HG02938 (cell line): ENCODE measurements around the gene CSNK1G1.
A peak's percentile ranks its signal among the peaks of the same experiment; 100 is the strongest.
"Not testable (repeated sequence)": the region's sequence is repeated elsewhere in the genome, so short reads cannot be mapped to it uniquely, and the experiment has no call there.

Experiments
- ATAC-seq: cut with Tn5 transposase; IDR thresholded peaks from one replicate; pipeline ENCODE4 v1.9.1; 2021; ENCODE audit warnings: mild to moderate bottlenecking, moderate library complexity; ENCODE audit not compliant: unreplicated experiment

Gene CSNK1G1

DNA sequence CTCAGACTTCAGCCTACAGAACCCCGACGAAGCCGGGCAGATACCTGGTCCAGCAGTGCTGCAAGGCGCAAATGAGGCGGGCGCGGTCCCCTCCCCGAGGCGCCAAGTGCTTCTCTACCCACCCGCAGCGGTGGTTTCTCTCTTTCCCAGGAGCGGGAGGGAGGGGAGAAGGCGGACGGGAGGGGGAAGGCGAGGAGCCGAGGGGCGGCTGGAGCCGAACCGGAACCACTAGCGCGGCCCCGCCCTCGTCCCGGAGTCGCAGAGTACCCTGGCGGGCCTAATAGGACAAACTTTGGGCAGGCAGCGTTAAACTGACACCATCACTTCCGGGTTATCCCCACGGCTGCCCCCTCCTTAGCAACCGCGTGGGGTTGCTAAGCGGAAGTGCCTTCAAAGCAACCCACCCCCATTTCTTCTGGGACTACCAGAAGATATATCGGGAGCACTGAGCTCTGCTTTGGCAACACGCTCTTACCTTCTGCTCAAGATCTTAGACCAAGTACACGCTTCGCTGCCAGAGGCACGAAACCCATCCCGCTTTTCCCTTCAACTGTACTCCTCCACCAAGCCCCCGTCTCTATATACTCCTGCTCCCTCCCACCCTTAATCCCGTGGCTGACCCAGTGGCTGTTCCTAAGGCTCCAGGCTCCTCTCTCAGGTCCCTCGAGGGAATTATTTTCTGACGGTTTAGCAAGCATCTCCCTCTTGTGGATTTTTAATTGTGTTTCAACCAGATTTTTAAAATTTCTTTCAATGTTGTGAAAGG lies at the start of gene CSNK1G1:
CSNK1G1 (minus strand) TSS at position 230 of the 766 bp plus-strand sequence. CDS start 55,674 bp downstream, outside the sequence.
- ATAC-seq = peak; percentile 96

DNA sequence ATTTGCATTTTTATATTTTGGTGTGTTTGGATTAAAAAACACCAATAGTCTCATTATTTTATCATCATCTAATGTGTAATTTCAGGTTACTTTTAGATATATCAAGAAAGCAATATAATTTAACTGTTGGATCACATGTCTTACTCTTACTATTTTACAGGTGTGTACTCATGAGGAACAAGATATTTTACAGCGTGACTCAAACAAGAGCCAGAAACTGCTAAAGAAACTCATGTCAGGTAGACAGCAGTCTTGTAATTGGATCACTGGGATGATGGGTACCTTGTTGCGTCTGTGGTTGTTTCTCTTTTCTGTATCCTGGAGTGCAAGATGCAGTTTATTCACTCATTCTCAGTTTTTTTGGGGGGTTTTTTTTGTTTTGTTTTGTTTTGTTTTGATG lies 44.6 kb upstream of the CSNK1G1 start:
- ATAC-seq = no peak

DNA sequence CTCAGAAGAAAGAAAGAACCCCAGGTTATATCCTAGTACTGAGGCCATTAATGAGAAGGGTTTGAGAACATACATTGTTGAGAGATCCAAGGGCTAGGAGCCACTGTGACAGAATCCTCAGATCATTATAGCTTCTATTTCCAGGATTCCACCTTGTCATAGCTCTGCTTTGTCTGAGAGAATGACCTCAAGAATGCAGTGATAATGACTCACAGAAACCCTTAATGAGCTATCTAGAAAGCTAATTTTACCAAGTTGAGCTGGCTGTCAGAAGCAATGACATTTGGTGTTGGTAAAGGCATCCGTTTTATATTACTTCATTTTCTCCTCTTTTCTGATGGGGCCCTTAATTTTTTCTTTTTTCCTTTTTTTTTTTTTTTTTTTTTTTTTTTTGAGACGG lies 42.6 kb upstream of the CSNK1G1 start:
- ATAC-seq = no peak

DNA sequence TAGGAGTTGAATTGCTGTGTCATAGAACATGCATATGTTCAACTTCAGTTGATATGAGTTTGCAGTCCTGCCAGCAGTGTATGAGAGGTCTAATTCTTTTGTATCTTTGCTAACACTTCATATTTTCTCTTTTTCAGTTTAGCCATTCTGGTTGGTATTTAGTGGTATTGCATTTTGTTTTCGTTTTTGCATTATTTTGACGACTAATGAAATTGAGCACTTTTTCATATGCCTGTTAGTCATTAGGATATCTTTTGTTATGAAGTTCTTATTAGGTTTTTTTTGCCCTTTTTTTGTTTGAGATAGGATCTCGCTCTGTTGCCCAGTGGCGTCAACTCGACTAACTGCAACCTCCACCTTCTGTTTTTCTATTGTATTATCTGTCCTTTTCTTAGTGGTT lies 40.8 kb upstream of the CSNK1G1 start:
- no peak for ATAC-seq

DNA sequence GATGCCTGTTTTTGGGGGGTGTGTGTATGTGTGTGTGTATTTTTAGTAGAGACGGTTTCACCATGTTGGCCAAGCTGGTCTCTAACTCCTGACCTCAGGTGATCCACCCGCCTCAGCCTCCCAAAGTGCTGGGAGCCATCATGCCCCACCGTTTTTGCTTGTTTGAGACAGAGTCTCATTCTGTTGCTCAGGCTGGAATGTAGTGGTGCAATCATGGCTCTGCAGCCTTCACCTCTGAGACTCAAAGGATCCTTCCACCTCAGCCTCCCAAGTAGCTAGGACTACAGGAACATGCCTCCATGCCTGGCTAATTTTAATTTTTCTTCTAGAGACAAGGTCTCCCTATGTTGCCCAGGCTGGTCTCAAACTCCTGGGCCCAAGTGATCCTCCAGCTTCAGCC lies 36.5 kb upstream of the CSNK1G1 start:
- not testable (repeated sequence) for ATAC-seq

DNA sequence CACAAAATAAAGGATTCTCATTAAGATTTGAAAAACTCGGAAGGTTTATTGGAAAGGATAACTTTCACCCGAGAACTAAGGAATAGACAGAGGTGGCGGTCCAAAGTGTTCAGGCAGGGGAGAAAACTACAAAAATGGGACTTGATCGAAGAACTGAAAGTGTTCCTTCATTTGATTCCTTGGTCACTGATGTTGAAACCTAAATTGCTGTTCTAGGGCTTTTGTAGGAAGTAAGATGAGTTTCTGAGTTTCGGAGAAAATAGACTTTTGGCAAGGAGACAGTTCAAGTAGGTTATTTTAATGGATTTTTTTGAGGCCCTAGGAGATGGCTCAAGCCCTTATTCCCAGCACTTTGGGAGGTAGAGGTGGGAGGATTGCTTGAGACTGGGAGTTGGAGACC lies 33.1 kb upstream of the CSNK1G1 start:
- no peak for ATAC-seq

DNA sequence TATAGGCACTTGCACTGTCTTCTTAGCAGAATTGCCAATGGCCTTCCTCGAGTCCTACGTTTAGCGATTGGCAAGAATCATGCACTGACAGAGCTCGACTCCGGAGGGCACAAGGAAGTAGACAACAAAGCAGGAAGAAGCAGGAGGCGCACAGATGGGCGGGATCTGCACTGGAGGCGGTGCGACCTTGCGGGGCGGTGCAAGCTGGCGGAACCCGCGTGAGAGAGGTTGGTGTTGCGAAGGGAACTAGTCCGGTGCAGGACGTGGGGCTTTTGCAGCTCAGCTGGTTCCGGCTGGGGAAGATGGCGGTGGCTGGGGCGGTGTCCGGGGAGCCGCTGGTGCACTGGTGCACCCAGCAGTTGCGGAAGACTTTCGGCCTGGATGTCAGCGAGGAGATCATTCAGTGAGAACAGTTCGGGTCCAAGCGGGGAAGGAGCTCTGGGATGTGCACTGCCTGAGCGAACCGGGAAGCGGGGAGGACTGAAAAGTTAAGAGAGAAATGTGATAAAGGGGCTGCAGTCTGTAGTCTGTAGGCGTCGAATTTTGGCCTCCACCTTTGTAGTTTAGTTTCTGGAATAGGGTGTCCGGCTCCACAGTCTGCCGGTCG lies 31.7 kb upstream of the CSNK1G1 start, which contains the start of gene TRIP4:
TRIP4 (plus strand) TSS at position 275 of the 607 bp plus-strand sequence; CDS start at position 303, 28 bp downstream.
- peak; percentile 95 for ATAC-seq

DNA sequence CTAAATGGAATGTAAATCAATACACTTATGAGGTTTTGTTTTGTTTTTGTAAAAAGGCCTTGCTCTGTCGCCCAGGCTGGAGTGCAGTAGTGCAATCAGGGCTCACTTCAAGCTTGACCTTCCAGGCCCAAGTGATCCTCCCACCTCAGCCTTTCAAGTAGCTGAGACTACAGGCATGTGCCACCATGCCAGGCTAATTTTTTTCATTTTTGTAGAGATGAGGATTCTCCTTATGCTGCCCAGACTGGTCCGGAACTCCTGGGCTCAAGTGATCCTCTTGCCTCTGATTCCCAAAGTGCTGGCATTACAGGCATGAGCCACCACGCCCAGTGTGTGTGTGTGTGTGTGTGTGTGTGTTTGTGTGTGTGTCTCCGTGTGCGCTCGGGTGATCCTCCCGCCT lies 30.3 kb upstream of the CSNK1G1 start:
- ATAC-seq = no peak

DNA sequence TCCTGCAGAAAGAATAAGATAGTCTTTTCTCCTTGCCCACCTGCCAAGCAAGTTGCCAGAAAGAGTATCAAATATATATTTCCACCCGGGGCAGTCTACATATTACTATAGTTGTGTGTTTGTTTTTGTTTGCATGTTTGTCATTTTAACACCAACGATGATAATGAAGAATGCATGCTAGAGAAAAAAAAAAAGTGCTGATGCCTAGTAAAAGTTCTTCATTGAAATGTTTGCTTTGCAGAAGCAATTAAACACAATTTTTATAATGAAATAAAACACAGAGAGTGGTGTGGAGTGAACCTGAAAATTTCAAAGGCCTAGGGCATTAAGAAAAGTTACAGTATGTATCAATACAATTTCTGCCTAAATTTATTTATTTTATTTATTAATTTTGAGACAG lies 27.8 kb upstream of the CSNK1G1 start:
- ATAC-seq = no peak

DNA sequence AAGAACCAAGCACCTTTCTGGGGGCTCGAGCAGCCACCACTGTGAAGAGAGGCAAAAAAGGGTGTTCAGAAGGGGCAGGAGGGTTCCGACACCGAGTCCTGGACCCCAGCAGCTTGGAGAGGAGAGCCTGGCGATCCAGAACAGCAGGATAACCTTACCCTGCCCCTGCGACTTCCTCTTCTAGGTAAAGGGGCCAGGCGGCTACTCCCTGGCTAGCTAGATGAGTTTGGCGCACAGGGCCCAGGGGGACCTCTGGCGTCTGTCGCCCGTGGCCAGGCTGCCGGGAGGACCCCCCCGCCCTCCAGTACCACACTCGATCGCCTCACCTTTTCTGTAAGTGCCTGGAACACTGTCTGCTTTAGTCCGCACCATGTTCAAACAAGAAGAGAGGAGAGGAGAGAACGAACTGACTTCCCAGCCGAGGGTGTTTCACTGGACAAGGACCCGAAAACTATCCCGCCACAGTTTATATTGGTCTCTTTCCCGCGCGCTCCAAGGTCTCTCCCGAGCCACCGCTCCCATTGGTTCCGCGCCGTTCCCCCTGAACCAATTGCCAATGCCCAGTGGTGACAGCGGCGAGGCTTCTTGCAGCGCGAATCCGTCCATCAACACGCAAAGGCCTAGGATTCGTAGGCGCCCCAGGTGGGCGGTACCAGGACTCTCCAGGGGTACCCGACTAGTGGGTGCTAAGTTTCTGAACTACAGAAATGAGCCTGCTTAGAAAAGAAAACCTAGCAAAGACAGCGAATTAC lies 25.2 kb upstream of the CSNK1G1 start, which contains the start of gene PCLAF:
PCLAF (minus strand) TSS at position 442 of the 752 bp plus-strand sequence; CDS start at position 372, 70 bp downstream.
- ATAC-seq = peak; percentile 95

DNA sequence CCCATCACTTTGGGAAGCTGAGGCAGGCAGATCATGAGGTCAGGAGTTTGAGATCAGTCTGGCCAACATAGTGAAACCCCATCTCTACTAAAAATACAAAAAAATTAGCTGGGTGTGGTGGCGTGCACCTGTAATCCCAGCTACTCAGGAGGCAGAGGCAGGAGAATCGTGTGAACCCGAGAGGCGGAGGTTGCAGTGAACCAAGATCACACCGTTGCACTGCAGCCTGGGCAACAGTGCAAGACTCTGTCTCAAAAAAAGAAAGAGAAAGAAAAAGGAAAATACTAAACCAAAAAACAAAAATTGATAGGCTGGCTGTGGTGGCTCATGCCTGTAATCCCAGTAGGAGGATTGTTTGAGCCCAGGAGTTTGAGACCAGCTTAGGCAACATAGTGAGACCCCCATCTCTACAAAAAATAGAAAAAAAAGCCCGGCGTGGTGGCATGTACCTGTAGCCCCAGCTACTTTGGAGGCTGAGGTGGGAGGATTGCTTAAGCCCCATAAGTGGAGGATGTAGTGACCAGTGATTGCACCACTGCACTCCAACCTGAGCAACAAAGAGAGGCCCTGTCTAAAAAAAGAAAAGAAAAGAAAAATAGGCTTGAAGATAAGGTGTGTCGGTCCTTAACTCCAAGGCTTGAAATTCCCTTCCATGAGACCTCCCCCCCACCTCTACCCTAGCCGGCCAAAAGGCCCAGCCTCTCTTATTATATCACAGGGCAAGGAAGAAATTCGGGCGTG lies 24.3 kb upstream of the CSNK1G1 start:
- not testable (repeated sequence) for ATAC-seq

DNA sequence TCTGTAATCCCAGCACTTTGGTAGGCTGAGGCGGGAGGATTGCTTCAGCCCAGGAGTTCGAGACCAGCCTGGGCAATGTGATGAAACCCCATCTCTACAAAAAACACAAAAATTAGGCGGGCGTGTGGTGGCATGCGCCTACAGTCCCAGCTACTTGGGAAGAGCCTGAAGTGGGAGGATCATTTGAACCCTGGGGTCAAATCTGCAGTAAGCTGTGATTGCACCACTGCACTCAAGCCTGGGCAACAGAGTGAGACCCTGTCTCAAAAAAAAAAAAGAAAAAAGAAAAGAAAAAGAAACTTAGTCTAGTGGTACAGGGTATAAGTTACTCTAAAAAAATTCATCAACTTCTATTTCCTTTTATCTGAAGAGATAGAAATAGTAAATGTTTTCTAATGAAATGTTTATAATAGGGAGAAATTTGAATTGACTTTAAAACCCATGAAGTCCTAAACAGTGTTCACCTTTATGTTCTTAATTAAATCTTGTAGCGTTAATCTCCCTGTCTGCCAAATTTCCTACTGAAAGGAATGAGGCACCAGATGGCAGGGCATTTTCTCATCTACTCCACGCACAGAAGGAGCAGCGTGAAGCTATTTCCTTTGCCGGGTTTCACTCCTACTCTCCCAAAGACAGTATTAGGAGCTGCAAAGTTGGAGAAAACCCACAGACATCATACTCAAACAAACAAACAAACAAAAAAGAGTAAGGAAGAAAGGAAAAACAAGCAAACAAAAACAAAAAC lies 23.4 kb upstream of the CSNK1G1 start:
- no peak for ATAC-seq

DNA sequence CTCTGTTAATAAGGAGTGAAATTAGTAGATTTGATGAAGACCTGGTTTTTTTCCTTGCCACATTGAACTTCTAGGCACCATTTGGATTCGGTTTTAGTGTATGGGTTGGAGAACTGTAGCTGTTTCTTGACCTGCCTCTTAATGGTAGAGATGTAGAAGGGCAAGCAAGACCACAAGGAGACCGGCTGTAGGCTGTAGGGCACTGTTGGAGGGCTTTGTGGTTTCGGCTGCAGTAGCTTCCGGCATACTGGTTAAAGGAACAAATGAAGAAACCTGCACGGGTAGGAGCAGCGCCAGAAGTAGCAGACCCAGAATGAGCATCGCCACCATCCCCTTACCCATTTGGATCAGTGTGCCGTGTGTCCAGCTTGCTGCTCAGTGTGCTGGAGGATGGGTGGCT lies 17.4 kb upstream of the CSNK1G1 start:
- ATAC-seq = no peak

DNA sequence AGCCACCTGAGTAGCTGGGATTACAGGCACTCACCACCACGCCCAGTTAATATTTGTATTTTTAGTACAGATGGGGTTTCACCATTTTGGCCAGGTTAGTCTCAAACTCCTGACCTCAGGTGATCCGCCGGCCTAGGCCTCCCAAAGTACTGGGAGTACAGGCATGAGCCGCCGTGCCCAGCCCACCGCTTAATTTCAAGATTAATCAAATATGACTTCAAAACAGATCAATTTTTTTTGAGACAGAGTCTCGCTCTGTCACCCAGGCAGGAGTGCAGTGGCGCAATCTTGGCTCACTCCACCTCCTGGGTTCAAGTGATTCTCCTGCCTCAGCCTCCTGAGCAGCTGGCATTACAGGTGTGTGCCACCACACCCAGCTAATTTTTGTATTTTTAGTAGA lies 15.4 kb upstream of the CSNK1G1 start:
- ATAC-seq = not testable (repeated sequence)

DNA sequence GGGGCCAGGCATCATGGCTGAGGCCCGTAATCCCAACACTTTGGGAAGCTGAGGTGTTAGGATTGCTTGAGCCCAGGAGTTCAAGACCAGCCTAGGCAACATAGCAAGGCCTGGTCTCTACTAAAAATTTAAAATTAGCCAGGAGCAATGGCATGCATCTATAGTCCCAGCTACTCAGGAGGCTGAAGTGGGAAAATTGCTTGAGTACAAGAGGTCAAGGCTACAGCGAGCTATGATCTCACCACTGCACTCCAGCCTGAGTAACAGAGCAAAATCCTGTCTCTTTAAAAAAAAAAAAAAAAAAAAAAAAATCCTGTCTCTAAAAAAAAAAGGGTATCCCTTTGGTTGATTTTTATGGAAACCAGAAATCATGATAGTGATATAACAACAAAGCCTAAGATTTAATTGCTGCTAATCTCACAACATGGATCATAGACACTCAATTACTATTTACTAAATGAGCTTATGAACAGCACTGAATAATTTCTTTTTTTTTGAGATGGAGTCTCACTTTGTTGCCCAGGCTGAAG lies 13.2 kb upstream of the CSNK1G1 start:
- ATAC-seq = no peak

DNA sequence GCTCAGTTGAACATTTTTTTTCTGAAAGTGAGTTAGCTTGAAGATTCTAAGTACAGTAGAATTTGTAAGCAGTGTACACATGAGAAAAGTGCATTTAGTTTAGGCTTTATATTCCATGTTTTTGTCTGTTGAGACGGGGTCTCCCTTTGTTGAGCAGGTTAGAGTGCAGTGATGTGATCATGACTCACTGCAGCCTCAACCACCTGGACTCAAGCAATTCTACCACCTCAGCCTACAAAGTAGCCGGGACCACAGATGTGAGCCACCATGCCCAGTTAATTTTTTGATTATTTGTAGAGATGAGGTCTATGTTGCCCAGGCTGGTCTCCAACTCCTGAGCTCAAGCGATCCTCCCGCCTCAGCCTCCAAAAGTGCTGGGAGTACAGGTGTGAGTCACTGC lies 5.3 kb upstream of the CSNK1G1 start:
- no peak for ATAC-seq

DNA sequence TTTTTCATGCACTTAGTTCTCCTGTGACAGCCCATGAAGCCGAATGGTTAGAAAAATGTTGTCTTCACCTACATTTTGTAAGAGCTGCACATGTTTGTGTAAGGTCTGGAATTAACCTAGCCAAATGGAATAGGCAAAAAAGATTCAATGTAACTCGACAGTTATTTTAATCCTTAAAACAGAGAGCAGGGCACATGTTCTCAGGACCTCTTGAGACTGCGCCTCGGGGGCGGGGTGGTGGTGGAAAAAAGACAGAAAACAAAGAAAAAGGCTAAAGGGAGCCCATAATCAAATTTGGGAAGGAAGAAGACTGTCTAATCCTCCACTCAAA lies 702 bp upstream of the CSNK1G1 start:
- ATAC-seq = no peak

DNA sequence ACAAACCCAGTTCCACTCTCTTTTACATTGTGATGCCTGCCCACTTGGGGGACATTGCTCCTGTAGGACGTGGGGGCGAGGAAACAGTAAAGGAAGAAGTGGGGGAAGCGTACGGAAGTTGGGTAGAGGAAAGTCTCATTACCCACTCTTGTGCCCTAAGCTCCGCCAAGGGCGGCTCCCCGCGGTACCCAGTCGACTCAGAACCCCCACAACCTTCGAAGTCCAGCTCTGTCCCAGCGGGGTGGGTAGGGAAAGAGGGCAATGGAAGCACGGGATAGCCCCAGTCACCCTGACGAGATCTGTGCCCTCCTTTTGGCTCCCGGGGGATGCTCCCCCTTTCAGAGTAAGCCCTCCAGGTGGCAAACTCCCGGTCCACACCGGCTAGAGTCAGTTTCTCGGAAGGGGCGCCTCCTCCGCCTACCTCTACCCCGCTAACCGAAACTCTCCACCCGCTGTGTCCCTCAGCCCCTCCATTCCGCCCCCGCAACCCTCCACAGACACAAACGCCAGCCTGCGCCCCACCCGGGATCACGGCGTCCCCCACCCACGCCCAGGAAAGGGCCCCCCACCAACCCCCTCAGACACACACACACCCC lies 527 bp downstream of the CSNK1G1 start:
- ATAC-seq = peak; percentile 9

DNA sequence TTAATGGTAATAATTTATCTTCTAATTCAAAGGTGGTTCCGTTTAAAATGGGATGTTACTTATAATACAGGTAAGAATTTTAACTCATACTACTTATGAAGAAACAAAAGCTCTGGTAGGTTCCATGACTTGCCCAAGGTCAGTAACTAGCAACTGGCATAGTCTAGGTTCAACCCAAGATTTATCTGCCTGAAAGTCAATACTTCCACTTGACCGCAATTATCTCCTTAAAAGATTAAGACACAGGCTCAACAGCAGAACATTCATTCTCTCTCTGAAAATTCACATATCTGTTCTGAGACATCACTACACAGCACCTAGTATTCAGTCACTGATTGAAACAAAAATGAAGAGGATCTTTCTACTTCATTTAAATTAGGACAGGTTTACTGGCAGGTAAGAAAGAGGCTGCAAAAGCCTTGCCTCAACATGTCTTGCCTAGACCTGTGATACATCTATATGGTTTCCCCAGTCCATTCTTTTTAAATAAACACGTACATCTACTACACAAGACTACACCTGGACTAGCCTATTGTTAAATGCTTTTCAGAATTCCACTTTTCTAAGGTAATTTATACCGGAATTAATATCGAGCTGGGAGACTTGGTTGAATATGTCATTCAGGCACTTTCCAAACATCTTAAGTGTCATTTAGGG lies 1.2 kb downstream of the CSNK1G1 start:
- no peak for ATAC-seq
